ENCODE results near the gene SLC22A9.
"Not testable (repeated sequence)": the region's sequence is repeated elsewhere in the genome, so short reads cannot be mapped to it uniquely, and the experiment has no call there.

SLC22A9 gene

GRCh38 chr11:63369165-63369970 is at the start of gene SLC22A9:
Gene SLC22A9 (plus strand): TSS chr11:63369785. CDS start chr11:63370057, 272 bp downstream.
- DNase-seq (ENCODE audit: low spot score in 2 of 2) (no peak), ATAC-seq (replicated peaks; ENCODE audit: extremely low read depth, poor library complexity, severe bottlenecking) (no peak)
- Mint-ChIP-seq H3K36me3 (ENCODE audit: insufficient read depth) (no peaks in the 10 kb centered on the region), H3K27me3 (peaks cover 83% of the 10 kb centered on the region), H3K27ac (ENCODE audit: low read depth) (no peak within 1 kb of the TSS), H3K9me3 (no peaks in the 10 kb centered on the region), H3K4me3 (no peak within 1 kb of the TSS), H3K4me1 (no peaks in the 10 kb centered on the region)

GRCh38 chr11:63321723-63322122 is 47.9 kb upstream of the SLC22A9 start:
- H3K27me3 Mint-ChIP-seq = peaks cover 58% of the 10 kb centered on the region

GRCh38 chr11:63335089-63335488 is 34.5 kb upstream of the SLC22A9 start:
- H3K4me3 Mint-ChIP-seq; DNase-seq (ENCODE audit: low spot score in 2 of 2); H3K36me3 Mint-ChIP-seq (ENCODE audit: insufficient read depth); H3K4me1 Mint-ChIP-seq; H3K27ac Mint-ChIP-seq (ENCODE audit: low read depth); ATAC-seq (replicated peaks; ENCODE audit: extremely low read depth, poor library complexity, severe bottlenecking): not testable (repeated sequence)
- H3K27me3 Mint-ChIP-seq = peaks cover 84% of the 10 kb centered on the region
- peaks cover 19% of the 10 kb centered on the region for H3K9me3 Mint-ChIP-seq

More at GRCh38 chr11:63321723-63322122, 47.9 kb upstream of the SLC22A9 start:
- no peaks in the 10 kb centered on the region for H3K4me1 Mint-ChIP-seq
- ATAC-seq (replicated peaks; ENCODE audit: extremely low read depth, poor library complexity, severe bottlenecking) (no peak), DNase-seq (ENCODE audit: low spot score in 2 of 2) (no peak)
- no peak overlapping the region for H3K27ac Mint-ChIP-seq (ENCODE audit: low read depth)
- H3K36me3 Mint-ChIP-seq (ENCODE audit: insufficient read depth) = no peaks in the 10 kb centered on the region
- peaks cover 18% of the 10 kb centered on the region for H3K9me3 Mint-ChIP-seq
- no peak overlapping the region for H3K4me3 Mint-ChIP-seq

DNA sequence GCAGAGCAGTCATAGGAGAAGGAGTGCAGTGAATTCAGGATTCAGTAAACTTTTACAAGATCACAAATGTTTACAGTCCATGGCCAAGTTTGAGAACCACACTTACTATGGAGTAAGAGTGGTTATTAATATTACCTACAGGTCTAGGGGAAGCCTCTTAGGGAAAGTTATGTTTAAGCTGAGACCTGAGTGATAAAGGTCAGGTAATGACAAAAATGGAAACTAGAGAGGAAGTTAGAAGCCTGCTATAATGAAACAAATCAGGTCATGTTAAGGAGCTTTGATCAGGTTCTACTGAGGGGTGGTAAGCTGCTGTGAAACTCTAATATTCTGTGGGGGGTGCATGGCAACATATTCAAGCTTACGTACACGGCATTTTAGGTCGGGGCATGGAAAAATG is 32.5 kb upstream of the SLC22A9 start:
- H3K27ac Mint-ChIP-seq (ENCODE audit: low read depth) = no peak overlapping the region
- H3K9me3 Mint-ChIP-seq = peaks cover 19% of the 10 kb centered on the region
- H3K4me1 Mint-ChIP-seq = no peaks in the 10 kb centered on the region
- no peaks in the 10 kb centered on the region for H3K36me3 Mint-ChIP-seq (ENCODE audit: insufficient read depth)
- no peak for ATAC-seq (replicated peaks; ENCODE audit: extremely low read depth, poor library complexity, severe bottlenecking)
- no peak for DNase-seq (ENCODE audit: low spot score in 2 of 2)
- peaks cover 76% of the 10 kb centered on the region for H3K27me3 Mint-ChIP-seq
- no peak overlapping the region for H3K4me3 Mint-ChIP-seq

DNA sequence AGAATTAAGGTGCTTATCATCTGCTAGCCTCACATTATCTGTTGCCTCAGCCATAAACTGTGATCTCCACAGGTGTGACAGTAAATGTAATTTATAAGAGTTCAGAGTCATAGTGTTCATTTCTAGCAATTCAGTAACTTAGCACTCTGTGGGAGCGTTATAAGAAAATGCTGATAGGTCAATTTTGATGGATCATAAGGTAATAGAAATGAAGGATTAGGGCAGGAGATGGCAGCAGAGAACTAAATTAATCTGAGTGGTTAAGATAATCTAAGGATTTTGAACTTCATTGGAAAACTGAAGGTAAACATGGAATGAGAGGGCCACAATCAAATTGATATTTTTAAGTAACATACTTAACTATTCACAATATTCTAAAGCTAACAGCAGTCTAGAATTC is 26.5 kb upstream of the SLC22A9 start:
- no peaks in the 10 kb centered on the region for H3K4me1 Mint-ChIP-seq
- no peaks in the 10 kb centered on the region for H3K9me3 Mint-ChIP-seq
- H3K27me3 Mint-ChIP-seq = peaks cover 58% of the 10 kb centered on the region
- DNase-seq (ENCODE audit: low spot score in 2 of 2) = no peak
- H3K36me3 Mint-ChIP-seq (ENCODE audit: insufficient read depth) = no peaks in the 10 kb centered on the region
- no peak overlapping the region for H3K27ac Mint-ChIP-seq (ENCODE audit: low read depth)
- no peak for ATAC-seq (replicated peaks; ENCODE audit: extremely low read depth, poor library complexity, severe bottlenecking)
- no peak overlapping the region for H3K4me3 Mint-ChIP-seq

GRCh38 chr11:63352144-63352543 is 17.4 kb upstream of the SLC22A9 start:
- H3K9me3 Mint-ChIP-seq = no peaks in the 10 kb centered on the region
- H3K27ac Mint-ChIP-seq (ENCODE audit: low read depth) = no peak overlapping the region
- DNase-seq (ENCODE audit: low spot score in 2 of 2) (no peak), ATAC-seq (replicated peaks; ENCODE audit: extremely low read depth, poor library complexity, severe bottlenecking) (no peak)
- H3K4me1 Mint-ChIP-seq = no peaks in the 10 kb centered on the region
- no peak overlapping the region for H3K4me3 Mint-ChIP-seq
- no peaks in the 10 kb centered on the region for H3K36me3 Mint-ChIP-seq (ENCODE audit: insufficient read depth)
- peaks cover 79% of the 10 kb centered on the region for H3K27me3 Mint-ChIP-seq

- DNase-seq (ENCODE audit: low spot score in 2 of 2) (no peak), ATAC-seq (replicated peaks; ENCODE audit: extremely low read depth, poor library complexity, severe bottlenecking) (no peak)
- Mint-ChIP-seq H3K27me3 (peaks cover 93% of the 10 kb centered on the region), H3K4me3 (no peak overlapping the region), H3K4me1 (no peaks in the 10 kb centered on the region), H3K27ac (ENCODE audit: low read depth) (no peak overlapping the region), H3K9me3 (no peaks in the 10 kb centered on the region), H3K36me3 (ENCODE audit: insufficient read depth) (peaks cover 2% of the 10 kb centered on the region)
Measured at GRCh38 chr11:63362196-63362793, 7.3 kb upstream of the SLC22A9 start.

DNA sequence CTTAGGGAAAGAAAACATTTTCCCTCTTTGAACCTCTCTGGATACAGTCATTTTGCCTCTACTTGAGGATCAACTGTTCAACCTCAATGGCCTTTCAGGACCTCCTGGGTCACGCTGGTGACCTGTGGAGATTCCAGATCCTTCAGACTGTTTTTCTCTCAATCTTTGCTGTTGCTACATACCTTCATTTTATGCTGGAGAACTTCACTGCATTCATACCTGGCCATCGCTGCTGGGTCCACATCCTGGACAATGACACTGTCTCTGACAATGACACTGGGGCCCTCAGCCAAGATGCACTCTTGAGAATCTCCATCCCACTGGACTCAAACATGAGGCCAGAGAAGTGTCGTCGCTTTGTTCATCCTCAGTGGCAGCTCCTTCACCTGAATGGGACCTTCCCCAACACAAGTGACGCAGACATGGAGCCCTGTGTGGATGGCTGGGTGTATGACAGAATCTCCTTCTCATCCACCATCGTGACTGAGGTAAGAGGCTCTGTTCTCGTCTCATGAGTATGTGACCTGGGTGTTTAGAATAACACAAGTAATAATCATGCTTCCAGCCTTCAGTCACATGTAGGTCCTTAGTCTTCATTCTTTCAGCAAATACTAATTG is 495 bp downstream of the SLC22A9 start:
- no peak overlapping the region for H3K27ac Mint-ChIP-seq (ENCODE audit: low read depth)
- no peak overlapping the region for H3K4me3 Mint-ChIP-seq
- H3K27me3 Mint-ChIP-seq = peaks cover 81% of the 10 kb centered on the region
- no peaks in the 10 kb centered on the region for H3K36me3 Mint-ChIP-seq (ENCODE audit: insufficient read depth)
- no peak for ATAC-seq (replicated peaks; ENCODE audit: extremely low read depth, poor library complexity, severe bottlenecking)
- no peaks in the 10 kb centered on the region for H3K4me1 Mint-ChIP-seq
- no peaks in the 10 kb centered on the region for H3K9me3 Mint-ChIP-seq
- DNase-seq (ENCODE audit: low spot score in 2 of 2) = no peak

GRCh38 chr11:63371396-63371795 is 1.8 kb downstream of the SLC22A9 start:
- ATAC-seq (replicated peaks; ENCODE audit: extremely low read depth, poor library complexity, severe bottlenecking) (no peak), DNase-seq (ENCODE audit: low spot score in 2 of 2) (no peak)
- Mint-ChIP-seq H3K4me1 (no peaks in the 10 kb centered on the region), H3K27me3 (peaks cover 79% of the 10 kb centered on the region), H3K27ac (ENCODE audit: low read depth) (no peak overlapping the region), H3K4me3 (no peak overlapping the region), H3K9me3 (no peaks in the 10 kb centered on the region), H3K36me3 (ENCODE audit: insufficient read depth) (no peaks in the 10 kb centered on the region)

- no peaks in the 10 kb centered on the region for H3K36me3 Mint-ChIP-seq (ENCODE audit: insufficient read depth)
- no peak overlapping the region for H3K27ac Mint-ChIP-seq (ENCODE audit: low read depth)
- no peaks in the 10 kb centered on the region for H3K4me1 Mint-ChIP-seq
- ATAC-seq (replicated peaks; ENCODE audit: extremely low read depth, poor library complexity, severe bottlenecking) (no peak), DNase-seq (ENCODE audit: low spot score in 2 of 2) (no peak)
- peaks cover 76% of the 10 kb centered on the region for H3K27me3 Mint-ChIP-seq
- no peak overlapping the region for H3K4me3 Mint-ChIP-seq
- H3K9me3 Mint-ChIP-seq = no peaks in the 10 kb centered on the region
Measured at GRCh38 chr11:63375434-63375833, 5.8 kb downstream of the SLC22A9 start.

DNA sequence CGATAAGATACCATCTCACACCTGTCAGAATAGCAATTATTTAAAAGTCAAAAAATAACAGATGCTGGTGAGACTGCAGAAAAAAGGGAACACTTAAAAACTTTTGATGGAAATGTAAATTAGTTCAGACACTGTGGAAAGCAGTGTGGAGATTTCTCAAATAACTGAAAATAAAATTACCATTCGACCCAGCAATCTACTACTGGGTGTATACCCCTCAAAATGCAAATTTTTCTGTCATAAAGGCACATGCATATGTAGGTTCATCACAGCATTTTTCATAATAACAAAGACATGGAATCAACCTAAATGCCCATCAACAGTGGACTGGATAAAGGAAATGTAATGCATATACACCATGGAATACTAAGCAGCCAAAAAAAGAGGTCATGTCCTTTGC is 10.5 kb downstream of the SLC22A9 start:
- DNase-seq (ENCODE audit: low spot score in 2 of 2) (no peak), ATAC-seq (replicated peaks; ENCODE audit: extremely low read depth, poor library complexity, severe bottlenecking) (no peak)
- Mint-ChIP-seq H3K36me3 (ENCODE audit: insufficient read depth) (no peaks in the 10 kb centered on the region), H3K27ac (ENCODE audit: low read depth) (no peak overlapping the region), H3K9me3 (no peaks in the 10 kb centered on the region), H3K27me3 (peaks cover 74% of the 10 kb centered on the region), H3K4me1 (no peaks in the 10 kb centered on the region), H3K4me3 (no peak overlapping the region)

DNA sequence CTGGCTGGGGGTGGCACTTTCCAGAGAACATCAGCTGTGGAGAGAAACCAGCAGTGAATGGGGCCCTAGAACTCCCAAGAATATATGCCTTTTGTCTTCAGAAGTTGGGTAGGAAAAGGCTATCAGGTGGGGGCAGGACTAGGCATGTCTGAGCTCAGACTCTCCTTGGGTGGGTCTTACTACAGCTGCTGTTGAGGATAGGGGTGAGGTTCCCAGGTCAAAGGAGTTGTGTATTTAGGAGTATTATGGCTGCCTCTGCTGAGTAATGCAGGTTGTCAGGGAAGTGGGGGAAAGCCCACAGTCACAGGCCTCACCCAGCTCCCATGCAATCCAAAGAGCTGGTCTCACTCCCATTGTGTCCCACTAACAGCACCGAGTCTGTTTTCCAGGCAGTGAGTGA is 26.1 kb downstream of the SLC22A9 start:
- ATAC-seq (replicated peaks; ENCODE audit: extremely low read depth, poor library complexity, severe bottlenecking) (no peak), DNase-seq (ENCODE audit: low spot score in 2 of 2) (no peak)
- no peak overlapping the region for H3K27ac Mint-ChIP-seq (ENCODE audit: low read depth)
- no peaks in the 10 kb centered on the region for H3K4me1 Mint-ChIP-seq
- no peaks in the 10 kb centered on the region for H3K9me3 Mint-ChIP-seq
- peaks cover 99% of the 10 kb centered on the region for H3K27me3 Mint-ChIP-seq
- H3K4me3 Mint-ChIP-seq = no peak overlapping the region
- H3K36me3 Mint-ChIP-seq (ENCODE audit: insufficient read depth) = no peaks in the 10 kb centered on the region

All from central memory CD8-positive, alpha-beta T cell (primary cell).